AML-193 (cell line): ENCODE results near the gene ESPN.

Experiments
- DNase-seq, 2 experiments: peaks; one replicate each; lab custom pipeline; 2025; lab: John Stamatoyannopoulos, UW

ESPN gene

GRCh38 chr1:6409733-6410132, 14.8 kb upstream of the ESPN start:
- no peak for DNase-seq

GRCh38 chr1:6410248-6410893, 14.2 kb upstream of the ESPN start:
- no peak for DNase-seq

- DNase-seq, result no peak
These were observed 11.7 kb upstream of the ESPN start for GRCh38 chr1:6412896-6413295.

- DNase-seq, result no peak
These were observed 10.1 kb upstream of the ESPN start for GRCh38 chr1:6414443-6414844.

- DNase-seq, result peak in 1 of 2 experiments; percentile 5
These were observed 9.5 kb upstream of the ESPN start for GRCh38 chr1:6414881-6415626.

- DNase-seq, result no peak
These were observed 8.3 kb upstream of the ESPN start for GRCh38 chr1:6416295-6416656.

- no peak for DNase-seq
These were observed 7.7 kb upstream of the ESPN start for GRCh38 chr1:6416906-6417305.

- no peak for DNase-seq
These were observed 6.5 kb upstream of the ESPN start for GRCh38 chr1:6417961-6418667.

GRCh38 chr1:6418668-6419396, 5.7 kb upstream of the ESPN start:
- no peak for DNase-seq

- DNase-seq, result no peak
These were observed 5.2 kb upstream of the ESPN start for GRCh38 chr1:6419397-6419803.

- DNase-seq, result no peak
These were observed 4.6 kb upstream of the ESPN start, which contains the start of gene HES2 for GRCh38 chr1:6419804-6420453. Gene HES2 (minus strand): TSS chr1:6419919. CDS start chr1:6419820, 99 bp downstream.

- DNase-seq, result no peak
These were observed 4.0 kb upstream of the ESPN start for GRCh38 chr1:6420454-6421042.

- DNase-seq, result no peak
These were observed 3.3 kb upstream of the ESPN start for GRCh38 chr1:6421266-6421665.

GRCh38 chr1:6423321-6423999, 1.1 kb upstream of the ESPN start:
- DNase-seq, result peak; percentile 12 to 15

GRCh38 chr1:6424000-6424565, 493 bp upstream of the ESPN start:
- DNase-seq, result no peak

- no peak for DNase-seq
These were observed 1.1 kb downstream of the ESPN start for GRCh38 chr1:6425658-6426057.

GRCh38 chr1:6426277-6426971, 1.8 kb downstream of the ESPN start:
- DNase-seq, result no peak

- no peak for DNase-seq
These were observed 2.4 kb downstream of the ESPN start for GRCh38 chr1:6426972-6427350.

GRCh38 chr1:6427441-6428390, 3.1 kb downstream of the ESPN start:
- DNase-seq, result no peak
